Esophagus muscularis mucosa (tissue), 3 donors: Measurements from ENCODE around the gene PFN3.

Experiments used
- POLR2A ChIP-seq: fragments of 450-650 bp; IDR thresholded peaks from one replicate; pipeline ENCODE4 v1.6.1; 2017; ENCODE audit warnings: antibody characterized with exemption, moderate library complexity, mild to moderate bottlenecking, low read depth
- POLR2AphosphoS5 ChIP-seq, 2 donors: sonication (generic); formaldehyde crosslinking; IDR thresholded peaks; one replicate each; pipeline ENCODE4 v1.6.1; 2017; ENCODE audit warnings: antibody characterized with exemption in 2 of 2
- TF ChIP-seq, protein P1 (sequence below), 3 experiments: fragments of 200-600 bp in 2 of 3; fragments of 450-650 bp in 1 of 3; sonication (generic) in 2 of 3; IDR thresholded peaks; one replicate each; pipeline ENCODE4 v1.5.1; 2017 to 2019; ENCODE audit warnings: antibody characterized with exemption in 3 of 3, mild to moderate bottlenecking in 2 of 3, moderate library complexity in 1 of 3

DNA sequence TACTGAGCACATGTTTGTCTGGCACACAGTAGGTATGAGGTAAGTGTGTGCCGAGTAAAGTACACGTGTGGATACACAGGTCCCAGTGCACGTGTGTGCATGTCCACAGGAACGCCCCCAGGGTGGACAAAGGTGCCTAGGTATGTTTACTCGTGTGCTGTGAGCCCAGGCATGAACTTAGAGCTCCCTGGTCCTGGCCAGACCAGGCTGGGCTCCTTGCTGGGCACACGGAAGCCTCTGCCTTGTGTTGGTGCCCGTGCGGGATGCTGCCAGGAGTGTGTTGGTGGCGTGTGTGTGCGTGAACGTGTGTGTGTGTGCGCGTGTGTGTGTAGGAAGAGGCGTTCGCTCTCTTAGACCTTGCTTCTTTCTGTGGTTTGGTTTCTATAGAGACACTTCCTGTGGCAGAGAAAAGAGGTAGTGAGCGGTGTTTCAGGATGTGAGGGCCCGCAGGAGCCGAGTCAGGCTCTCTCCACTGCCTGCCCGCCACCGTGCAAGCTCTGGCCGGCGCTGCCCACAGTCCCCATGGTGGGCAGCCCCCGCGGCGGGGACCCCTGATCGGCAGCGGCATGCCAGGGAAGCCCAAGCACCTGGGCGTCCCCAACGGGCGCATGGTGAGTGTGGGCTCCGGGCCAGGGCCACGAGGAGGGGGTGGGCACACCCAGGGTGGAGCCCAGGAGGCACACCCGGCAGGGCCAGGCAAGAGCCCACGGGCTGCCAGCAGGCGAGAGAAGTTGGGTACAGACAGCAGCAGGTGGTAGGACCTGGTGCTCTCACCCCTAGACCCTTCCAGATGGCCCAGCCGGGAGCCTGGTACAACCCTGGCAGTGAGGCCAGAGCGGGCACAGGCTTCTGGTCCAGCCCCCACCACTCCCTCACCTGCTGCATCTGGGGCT lies 42.8 kb downstream of the PFN3 start, which contains the start of gene RGS14:
- TF ChIP-seq POLR2AphosphoS5 (IDR thresholded peaks at IDR 0.05) = no peak
- TF ChIP-seq, protein P1, sequence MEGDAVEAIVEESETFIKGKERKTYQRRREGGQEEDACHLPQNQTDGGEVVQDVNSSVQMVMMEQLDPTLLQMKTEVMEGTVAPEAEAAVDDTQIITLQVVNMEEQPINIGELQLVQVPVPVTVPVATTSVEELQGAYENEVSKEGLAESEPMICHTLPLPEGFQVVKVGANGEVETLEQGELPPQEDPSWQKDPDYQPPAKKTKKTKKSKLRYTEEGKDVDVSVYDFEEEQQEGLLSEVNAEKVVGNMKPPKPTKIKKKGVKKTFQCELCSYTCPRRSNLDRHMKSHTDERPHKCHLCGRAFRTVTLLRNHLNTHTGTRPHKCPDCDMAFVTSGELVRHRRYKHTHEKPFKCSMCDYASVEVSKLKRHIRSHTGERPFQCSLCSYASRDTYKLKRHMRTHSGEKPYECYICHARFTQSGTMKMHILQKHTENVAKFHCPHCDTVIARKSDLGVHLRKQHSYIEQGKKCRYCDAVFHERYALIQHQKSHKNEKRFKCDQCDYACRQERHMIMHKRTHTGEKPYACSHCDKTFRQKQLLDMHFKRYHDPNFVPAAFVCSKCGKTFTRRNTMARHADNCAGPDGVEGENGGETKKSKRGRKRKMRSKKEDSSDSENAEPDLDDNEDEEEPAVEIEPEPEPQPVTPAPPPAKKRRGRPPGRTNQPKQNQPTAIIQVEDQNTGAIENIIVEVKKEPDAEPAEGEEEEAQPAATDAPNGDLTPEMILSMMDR (IDR thresholded peaks at IDR 0.05) = no peak
- no peak for TF ChIP-seq POLR2A
